GM21619 (cell line): ENCODE measurements around the gene PARG.
"Not testable (repeated sequence)": the region's sequence is repeated elsewhere in the genome, so short reads cannot be mapped to it uniquely, and the experiment has no call there.

Source experiments
- ATAC-seq: cut with Tn5 transposase; IDR thresholded peaks from one replicate; pipeline ENCODE4 v1.9.1; 2021; ENCODE audit not compliant: unreplicated experiment

Gene PARG

GRCh38 chr10:49908290-49909080 is 33.3 kb downstream of the PARG start:
- ATAC-seq, result not testable (repeated sequence)

- ATAC-seq, result not testable (repeated sequence)
These were observed 38.0 kb downstream of the PARG start for GRCh38 chr10:49903829-49904228.

GRCh38 chr10:49900406-49900805 is 41.4 kb downstream of the PARG start:
- not testable (repeated sequence) for ATAC-seq

GRCh38 chr10:49899999-49900398 is 41.8 kb downstream of the PARG start:
- not testable (repeated sequence) for ATAC-seq

- ATAC-seq, result not testable (repeated sequence)
These were observed 51.8 kb downstream of the PARG start for GRCh38 chr10:49890025-49890424.

- ATAC-seq, result not testable (repeated sequence)
These were observed 57.0 kb downstream of the PARG start for GRCh38 chr10:49884739-49885331.

- not testable (repeated sequence) for ATAC-seq
These were observed 58.0 kb downstream of the PARG start for GRCh38 chr10:49883852-49884251.

- not testable (repeated sequence) for ATAC-seq
These were observed 59.5 kb downstream of the PARG start for GRCh38 chr10:49882327-49882726.

GRCh38 chr10:49872740-49873139 is 69.1 kb downstream of the PARG start:
- ATAC-seq, result not testable (repeated sequence)

GRCh38 chr10:49871462-49871861 is 70.4 kb downstream of the PARG start:
- ATAC-seq, result not testable (repeated sequence)

- not testable (repeated sequence) for ATAC-seq
These were observed 81.9 kb downstream of the PARG start for GRCh38 chr10:49859933-49860332.

- not testable (repeated sequence) for ATAC-seq
These were observed 83.0 kb downstream of the PARG start for GRCh38 chr10:49858697-49859382.

- ATAC-seq, result not testable (repeated sequence)
These were observed 92.3 kb downstream of the PARG start for GRCh38 chr10:49849520-49849919.

GRCh38 chr10:49844775-49845595 is 96.8 kb downstream of the PARG start:
- ATAC-seq, result no peak

- ATAC-seq, result not testable (repeated sequence)
These were observed 99.5 kb downstream of the PARG start for GRCh38 chr10:49842333-49842628.

- no peak for ATAC-seq
These were observed 100.1 kb downstream of the PARG start for GRCh38 chr10:49841615-49842332.

- ATAC-seq, result no peak
These were observed 104.1 kb downstream of the PARG start for GRCh38 chr10:49837685-49838084.

- no peak for ATAC-seq
These were observed 104.8 kb downstream of the PARG start for GRCh38 chr10:49837051-49837478.

- no peak for ATAC-seq
These were observed 106.9 kb downstream of the PARG start for GRCh38 chr10:49834976-49835375.

GRCh38 chr10:49834201-49834600 is 107.6 kb downstream of the PARG start:
- no peak for ATAC-seq
